IMR-90 (cell line): ENCODE data around the gene ISG20. TPM values are rescaled to one million over a fixed set of nuclear protein-coding genes. Genes with fewer than 3 reads are reported as not detected.

Experiments used
- ATAC-seq: fragments of 200-7000 bp; cut with Tn5 transposase; 2 replicates; pipeline ENCODE4 v1.9.1; 2020; ENCODE audit warnings: low read depth, mild to moderate bottlenecking, moderate library complexity
- BruUV-seq: library from RNA; stranded (reverse); fragments of 400-500 nt; replicated peaks from 2 replicates; lab custom pipeline; 2021; lab: Mats Ljungman, UMichigan
- CTCF ChIA-PET: fragments of 300-600 bp; formaldehyde crosslinking; extraction: SDS; loops from one replicate; lab custom pipeline; 2021; ENCODE audit warnings: antibody characterized with exemption; lab: Yijun Ruan, JAX
- POLR2A ChIA-PET: fragments of 300-600 bp; sonication (Branson Sonifier 250); formaldehyde crosslinking; loops from one replicate; lab custom pipeline; 2022; ENCODE audit warnings: antibody characterized with exemption; ENCODE audit not compliant: unreplicated experiment; lab: Charles Lee
- DNase-seq: peaks from one replicate; pipeline ENCODE4 v3.0.0; 2013
- H2AFZ ChIP-seq: replicated peaks from 2 replicates; pipeline ENCODE3; 2013; ENCODE audit warnings: low read length, mild to moderate bottlenecking; ENCODE audit not compliant: poor library complexity
- H2AK5ac ChIP-seq: 2 replicates; pipeline ENCODE4 v1.6.1; 2013; ENCODE audit warnings: low read depth, low read length, inconsistent platforms
- H2AK9ac ChIP-seq: replicated peaks from 2 replicates; pipeline ENCODE3; 2013; ENCODE audit warnings: mild to moderate bottlenecking, low read depth, low read length, moderate library complexity; ENCODE audit not compliant: poor library complexity
- H2BK120ac ChIP-seq: 2 replicates; pipeline ENCODE4 v1.6.1; 2013; ENCODE audit warnings: low read depth, low read length, inconsistent platforms
- H2BK15ac ChIP-seq: 3 replicates; pipeline ENCODE4 v1.6.1; 2013; ENCODE audit warnings: low read depth, low read length, inconsistent platforms
- H2BK20ac ChIP-seq: 2 replicates; pipeline ENCODE4 v1.6.1; 2013; ENCODE audit warnings: low read depth, mild to moderate bottlenecking, inconsistent platforms, low read length, moderate library complexity
- H2BK5ac ChIP-seq: 2 replicates; pipeline ENCODE4 v1.6.1; 2013; ENCODE audit warnings: mild to moderate bottlenecking, low read depth, low read length, inconsistent platforms; ENCODE audit not compliant: poor library complexity, severe bottlenecking
- H3K14ac ChIP-seq: replicated peaks from 2 replicates; pipeline ENCODE4 v1.6.1; 2013; ENCODE audit warnings: low read depth, low read length, inconsistent platforms
- H3K18ac ChIP-seq: 2 replicates; pipeline ENCODE4 v1.6.1; 2013; ENCODE audit warnings: low read depth, low read length, control low read depth
- H3K23ac ChIP-seq: 2 replicates; pipeline ENCODE4 v1.6.1; 2013; ENCODE audit warnings: low read depth, low read length, inconsistent platforms
- H3K27ac ChIP-seq: 2 replicates; pipeline ENCODE4 v1.5.1; 2013; ENCODE audit warnings: mild to moderate bottlenecking, control low read depth, low read length; ENCODE audit not compliant: insufficient read depth
- H3K27me3 ChIP-seq: 2 replicates; pipeline ENCODE4 v1.6.1; 2013; ENCODE audit warnings: low read length; ENCODE audit not compliant: control insufficient read depth, insufficient read depth
- H3K36me3 ChIP-seq: 2 replicates; pipeline ENCODE4 v1.6.1; 2013; ENCODE audit warnings: low read length, mixed read lengths; ENCODE audit not compliant: control insufficient read depth, insufficient read depth
- H3K4ac ChIP-seq: 2 replicates; pipeline ENCODE4 v1.6.1; 2013; ENCODE audit warnings: low read depth, low read length, inconsistent platforms
- H3K4me1 ChIP-seq: 2 replicates; pipeline ENCODE4 v1.6.1; 2013; ENCODE audit warnings: low read length, mixed read lengths; ENCODE audit not compliant: control insufficient read depth, insufficient read depth
- H3K4me2 ChIP-seq: 2 replicates; pipeline ENCODE4 v1.6.1; 2013; ENCODE audit warnings: low read depth, mild to moderate bottlenecking, control low read depth, low read length, moderate library complexity
- H3K4me3 ChIP-seq: 2 replicates; pipeline ENCODE4 v1.5.1; 2013; ENCODE audit warnings: low read depth, mild to moderate bottlenecking, control low read depth, low read length, moderate library complexity; ENCODE audit not compliant: insufficient read depth
- H3K56ac ChIP-seq: 2 replicates; pipeline ENCODE4 v1.6.1; 2013; ENCODE audit warnings: low read length, inconsistent platforms; ENCODE audit not compliant: insufficient read depth; ENCODE audit errors: extremely low read depth
- H3K79me1 ChIP-seq, 2 experiments: 2 replicates each; pipeline ENCODE4 v1.6.1; 2013; ENCODE audit warnings: low read length in 2 of 2, inconsistent platforms in 1 of 2, low read depth in 1 of 2
- H3K9ac ChIP-seq: 2 replicates; pipeline ENCODE4 v1.6.1; 2013; ENCODE audit warnings: low read depth, low read length, control low read depth
- H3K9me1 ChIP-seq: 2 replicates; pipeline ENCODE4 v1.6.1; 2013; ENCODE audit warnings: low read length, inconsistent platforms; ENCODE audit not compliant: insufficient read depth
- H3K9me3 ChIP-seq: 2 replicates; pipeline ENCODE4 v1.6.1; 2013; ENCODE audit warnings: low read length; ENCODE audit not compliant: control insufficient read depth, insufficient read depth
- H4K20me1 ChIP-seq: 2 replicates; pipeline ENCODE4 v1.6.1; 2013; ENCODE audit warnings: low read length, inconsistent platforms; ENCODE audit not compliant: insufficient read depth
- H4K5ac ChIP-seq: 2 replicates; pipeline ENCODE4 v1.6.1; 2013; ENCODE audit warnings: mild to moderate bottlenecking, low read depth, low read length, control low read depth
- H4K8ac ChIP-seq, 2 experiments: 2 replicates each; pipeline ENCODE4 v1.6.1; 2013; ENCODE audit warnings: low read depth in 2 of 2, low read length in 2 of 2, control low read depth in 1 of 2, inconsistent platforms in 1 of 2
- H4K91ac ChIP-seq: 2 replicates; pipeline ENCODE4 v1.6.1; 2013; ENCODE audit warnings: low read depth, low read length, inconsistent platforms; ENCODE audit not compliant: insufficient read depth
- BHLHE40 ChIP-seq: fragments of 150-350 bp; IDR thresholded peaks from 2 replicates; pipeline ENCODE4 v1.6.1; 2016; ENCODE audit warnings: mild to moderate bottlenecking, low read depth, low read length
- CEBPB ChIP-seq: IDR thresholded peaks from 2 replicates; pipeline ENCODE4 v1.6.1; 2012; ENCODE audit warnings: low read depth, low read length, improper control_type of control experiment
- CHD1 ChIP-seq: IDR thresholded peaks from 2 replicates; pipeline ENCODE4 v1.6.1; 2012; ENCODE audit warnings: low read depth, low read length, improper control_type of control experiment
- ELK1 ChIP-seq: fragments of 150-350 bp; IDR thresholded peaks from 2 replicates; pipeline ENCODE4 v1.6.1; 2016; ENCODE audit warnings: low read depth, mild to moderate bottlenecking, low read length, moderate library complexity, borderline replicate concordance
- MAFK ChIP-seq: IDR thresholded peaks from 2 replicates; pipeline ENCODE4 v1.6.1; 2012; ENCODE audit warnings: low read depth, low read length, improper control_type of control experiment
- MXI1 ChIP-seq: IDR thresholded peaks from 2 replicates; pipeline ENCODE4 v1.6.1; 2012; ENCODE audit warnings: low read depth, mild to moderate bottlenecking, low read length, moderate library complexity, borderline replicate concordance
- NFE2L2 ChIP-seq: fragments of 150-350 bp; IDR thresholded peaks from 2 replicates; pipeline ENCODE4 v1.6.1; 2016; ENCODE audit warnings: low read depth, mild to moderate bottlenecking, low read length
- POLR2A ChIP-seq: IDR thresholded peaks from 2 replicates; pipeline ENCODE4 v1.6.1; 2012; ENCODE audit warnings: mild to moderate bottlenecking, low read depth, low read length
- RAD21 ChIP-seq: IDR thresholded peaks from 2 replicates; pipeline ENCODE4 v1.6.1; 2012; ENCODE audit warnings: low read length, improper control_type of control experiment
- RCOR1 ChIP-seq: IDR thresholded peaks from 2 replicates; pipeline ENCODE4 v1.6.1; 2012; ENCODE audit warnings: mild to moderate bottlenecking, low read length, improper control_type of control experiment; ENCODE audit not compliant: insufficient replicate concordance
- USF2 ChIP-seq: fragments of 150-350 bp; IDR thresholded peaks from 2 replicates; pipeline ENCODE4 v1.6.1; 2017; ENCODE audit warnings: mild to moderate bottlenecking, antibody characterized with exemption, low read length, low read depth
- WGBS, 2 experiments: methylation state at CpG; one replicate each; pipeline versions ENCODE4 v1.1.5 to v1.1.7; 2013; ENCODE audit warnings: missing lambda C conversion rate in 2 of 2; ENCODE audit not compliant: insufficient read length in 1 of 2; ENCODE audit errors: extremely low coverage in 2 of 2; 5-methylcytosine and 5-hydroxymethylcytosine counted together
- dilution Hi-C: fragments of 300-500 bp; cut with HindIII; formaldehyde crosslinking; loops from one replicate; pipeline ENCODE4 v1.14.3; 2018; ENCODE audit warnings: low sequenced_read_pairs; ENCODE audit not compliant: unreplicated experiment
- in situ Hi-C: fragments of 300-500 bp; cut with MboI; formaldehyde crosslinking; loops from 3 replicates; pipeline ENCODE4 v1.14.3; 2019; ENCODE audit warnings: low sequenced_read_pairs, inconsistent platforms, mixed read lengths
- intact Hi-C: fragments of 100-400 bp; cut with micrococcal nuclease; formaldehyde crosslinking; loops from 2 replicates; pipeline ENCODE4 v1.10.0; 2022
- polyA plus RNA-seq, 3 experiments: library from polyadenylated mRNA; depleted of rRNA; stranded (reverse); fragments of >200 nt; gene quantifications; 2 replicates each; pipeline ENCODE4 v1.2.3, GENCODE V29; 2012; ENCODE audit warnings: low replicate concordance in 1 of 3
- total RNA-seq: library from RNA; depleted of rRNA; stranded (reverse); fragments of >200 nt; gene quantifications from 2 replicates; pipeline ENCODE4 v1.2.3, GENCODE V29; 2012

Gene ISG20
- total and polyA plus RNA-seq, 2 of the 4 experiments (the other 2 are of a cell fraction), result 0.72 to 1.2 TPM

- DNase-seq (no peak), ATAC-seq (no peak)
- 51% methylated on average over 4 of the region's 7 CpGs; no CpG with 5 or more reads in 1 of the 2 experiments for WGBS, 2 experiments
- Histone ChIP-seq H4K20me1 (no peaks in the 10 kb centered on the region), H3K9ac (no peak overlapping the region), H2BK120ac (peak overlapping the region; percentile 59), H2BK15ac (no peak overlapping the region), H4K91ac (no peak overlapping the region), H3K79me1 (no peaks in the 10 kb centered on the region), H3K18ac (no peak overlapping the region), H2BK20ac (peak overlapping the region; percentile 77; the same call in 1 of the 2 replicates), H3K4me1 (peaks cover 4% of the 10 kb centered on the region; the same call in 1 of the 2 replicates), H3K23ac (no peak overlapping the region), H3K4me2 (no peak overlapping the region), H3K27me3 (peaks cover 19% of the 10 kb centered on the region), H3K4me3 (no peak overlapping the region), H3K9me1 (peaks cover 8% of the 10 kb centered on the region; the same call in 1 of the 2 replicates), H3K4ac (peak overlapping the region; percentile 68; the same call in 1 of the 2 replicates), H3K36me3 (no peaks in the 10 kb centered on the region), H4K5ac (no peak overlapping the region), H4K8ac (no peak overlapping the region; a peak in 2 of 4 replicates), H3K14ac (no peak overlapping the region), H2AK9ac (no peak overlapping the region), H2AFZ (peak overlapping the region; percentile 47), H3K56ac (no peak overlapping the region), H3K27ac (no peak overlapping the region), H2AK5ac (no peak overlapping the region), H3K9me3 (no peaks in the 10 kb centered on the region), H2BK5ac (no peak overlapping the region)
- POLR2A ChIA-PET, result no interaction called here
- BruUV-seq, result no TSS peak
- dilution Hi-C loops, result no loop called here
- CTCF ChIA-PET, result interaction anchor here (0.6 kb wide), 1 partner anchor 1659 kb away, joined by 4 read pairs; no protein-coding TSS in a partner anchor
- no peak for TF ChIP-seq POLR2A
- no peak for TF ChIP-seq RCOR1
- TF ChIP-seq MAFK, result no peak
- no peak for TF ChIP-seq CEBPB
- no peak for TF ChIP-seq USF2
- no peak for TF ChIP-seq CHD1
- no peak for TF ChIP-seq ELK1
- no peak for TF ChIP-seq RAD21
- no peak for TF ChIP-seq BHLHE40
- TF ChIP-seq MXI1, result no peak
- no peak for TF ChIP-seq NFE2L2
- in situ Hi-C loops, result no loop called here
- intact Hi-C loops, result loop anchor here (2.0 kb wide), 1 partner anchor 65 kb away; the partner anchor contains the start of gene DET1
Measured at GRCh38 chr15:88612186-88612796, 26.5 kb upstream of the ISG20 start.
